Activated T-helper 1 cell treated with anti-CD3 and anti-CD28 coated beads, Interleukin-12 subunit alpha, Interleukin-12 subunit beta, Interleukin-2, Interleukin-4 antibody, amounts not matched to agents 30 ng/mL and 10 ng/mL and 1 ng/mL, durations not matched to agents 14 hours and 24 hours and 36 hours (primary cell): ENCODE results near the gene FGF7. TPM values are rescaled to one million over a fixed set of nuclear protein-coding genes. Genes with fewer than 3 reads are reported as not detected.

ENCODE experiments used
- DNase-seq: peaks from one replicate; pipeline ENCODE4 v3.0.0; 2021; ENCODE audit warnings: low spot score
- H3K27ac Mint-ChIP-seq: one replicate; pipeline ENCODE4 v1.8.0; 2021; ENCODE audit warnings: mild to moderate bottlenecking, mixed read lengths
- H3K27me3 Mint-ChIP-seq: one replicate; pipeline ENCODE4 v1.8.0; 2022; ENCODE audit warnings: mild to moderate bottlenecking, moderate library complexity, mixed read lengths; ENCODE audit not compliant: insufficient read depth
- H3K36me3 Mint-ChIP-seq: one replicate; pipeline ENCODE4 v1.8.0; 2021; ENCODE audit warnings: low read depth, mixed read lengths
- H3K4me1 Mint-ChIP-seq: one replicate; pipeline ENCODE4 v1.8.0; 2021; ENCODE audit warnings: low read depth, mixed read lengths
- H3K4me3 Mint-ChIP-seq: one replicate; pipeline ENCODE4 v1.8.0; 2021; ENCODE audit warnings: mild to moderate bottlenecking, moderate library complexity, mixed read lengths
- H3K9me3 Mint-ChIP-seq: one replicate; pipeline ENCODE4 v1.8.0; 2021; ENCODE audit warnings: mixed read lengths
- intact Hi-C: fragments of 100-400 bp; cut with micrococcal nuclease; formaldehyde crosslinking; loops from one replicate; pipeline ENCODE4 v1.15.1; 2024
- total RNA-seq: library from RNA; stranded (reverse); gene quantifications from 2 replicates; pipeline ENCODE4 v1.2.3, GENCODE V29; 2022

Gene FGF7
- total RNA-seq, 1 donor from 2014 or later, result not detected

DNA sequence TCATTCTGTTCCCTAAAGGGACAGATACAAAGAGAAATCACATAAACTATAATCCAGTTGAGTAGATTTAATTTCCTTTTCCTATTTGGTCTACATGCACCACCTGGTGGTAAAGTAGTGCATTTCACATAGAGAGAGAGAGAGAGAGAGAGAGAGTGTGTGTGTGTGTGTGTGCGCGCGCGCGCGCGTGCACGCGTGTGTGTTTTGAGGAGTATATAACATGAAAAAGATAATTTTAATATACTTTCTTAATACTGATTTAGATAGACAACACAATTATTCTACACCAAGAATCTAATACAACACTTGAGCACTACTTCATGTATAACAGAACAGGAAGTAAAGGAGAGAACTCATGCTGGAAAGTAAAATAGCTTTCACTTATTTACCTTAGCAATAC, 1.1 kb upstream of the FGF7 start:
- no peak for DNase-seq
- H3K36me3 Mint-ChIP-seq, result no peaks in the 10 kb centered on the region
- no peak overlapping the region for H3K4me3 Mint-ChIP-seq
- intact Hi-C loops, result loop anchor here (1.0 to 5.0 kb wide), 4 partner anchors 187 to 723 kb away; partner anchors contain the start of gene COPS2
- H3K27me3 Mint-ChIP-seq, result peaks cover 6% of the 10 kb centered on the region
- peak overlapping the region; percentile 57 for H3K27ac Mint-ChIP-seq
- H3K4me1 Mint-ChIP-seq, result peaks cover 4% of the 10 kb centered on the region
- H3K9me3 Mint-ChIP-seq, result no peaks in the 10 kb centered on the region

GRCh38 chr15:49423901-49424550, 984 bp downstream of the FGF7 start:
- no peak overlapping the region for H3K4me3 Mint-ChIP-seq

GRCh38 chr15:49424954-49425353, 1.9 kb downstream of the FGF7 start:
- peaks cover 11% of the 10 kb centered on the region for H3K27me3 Mint-ChIP-seq
- H3K4me1 Mint-ChIP-seq, result peaks cover 4% of the 10 kb centered on the region
- DNase-seq, result no peak
- H3K9me3 Mint-ChIP-seq, result no peaks in the 10 kb centered on the region
- no peak overlapping the region for H3K4me3 Mint-ChIP-seq
- H3K27ac Mint-ChIP-seq, result no peak overlapping the region
- no peaks in the 10 kb centered on the region for H3K36me3 Mint-ChIP-seq
- intact Hi-C loops, result loop anchor here (5.0 kb wide), 1 partner anchor 268 kb away; the partner anchor contains the start of gene COPS2

More at GRCh38 chr15:49423901-49424550, 984 bp downstream of the FGF7 start:
- no peak for DNase-seq
- Mint-ChIP-seq H3K36me3 (no peaks in the 10 kb centered on the region), H3K27ac (no peak overlapping the region), H3K9me3 (no peaks in the 10 kb centered on the region), H3K4me1 (peaks cover 4% of the 10 kb centered on the region), H3K27me3 (peaks cover 13% of the 10 kb centered on the region)
- intact Hi-C loops, result loop anchor here (2.0 to 5.0 kb wide), 2 partner anchors 267 to 563 kb away; partner anchors contain the start of gene COPS2

GRCh38 chr15:49427372-49427771, 4.3 kb downstream of the FGF7 start:
- no peak for DNase-seq
- intact Hi-C loops, result no loop called here
- Mint-ChIP-seq H3K36me3 (no peaks in the 10 kb centered on the region), H3K27ac (no peak overlapping the region), H3K9me3 (no peaks in the 10 kb centered on the region), H3K4me1 (no peaks in the 10 kb centered on the region), H3K4me3 (no peak overlapping the region), H3K27me3 (peaks cover 12% of the 10 kb centered on the region)

- no peaks in the 10 kb centered on the region for H3K9me3 Mint-ChIP-seq
- no peaks in the 10 kb centered on the region for H3K36me3 Mint-ChIP-seq
- H3K4me1 Mint-ChIP-seq, result no peaks in the 10 kb centered on the region
- DNase-seq, result no peak
- intact Hi-C loops, result no loop called here
- no peak overlapping the region for H3K4me3 Mint-ChIP-seq
- peaks cover 12% of the 10 kb centered on the region for H3K27me3 Mint-ChIP-seq
- no peak overlapping the region for H3K27ac Mint-ChIP-seq
Observed at GRCh38 chr15:49428409-49429095, 5.5 kb downstream of the FGF7 start.

- Mint-ChIP-seq H3K4me1 (no peaks in the 10 kb centered on the region), H3K9me3 (no peaks in the 10 kb centered on the region), H3K27ac (no peak overlapping the region), H3K4me3 (no peak overlapping the region), H3K36me3 (no peaks in the 10 kb centered on the region), H3K27me3 (peaks cover 17% of the 10 kb centered on the region)
- no peak for DNase-seq
- intact Hi-C loops, result no loop called here
Observed at GRCh38 chr15:49430046-49430445, 7.0 kb downstream of the FGF7 start.

DNA sequence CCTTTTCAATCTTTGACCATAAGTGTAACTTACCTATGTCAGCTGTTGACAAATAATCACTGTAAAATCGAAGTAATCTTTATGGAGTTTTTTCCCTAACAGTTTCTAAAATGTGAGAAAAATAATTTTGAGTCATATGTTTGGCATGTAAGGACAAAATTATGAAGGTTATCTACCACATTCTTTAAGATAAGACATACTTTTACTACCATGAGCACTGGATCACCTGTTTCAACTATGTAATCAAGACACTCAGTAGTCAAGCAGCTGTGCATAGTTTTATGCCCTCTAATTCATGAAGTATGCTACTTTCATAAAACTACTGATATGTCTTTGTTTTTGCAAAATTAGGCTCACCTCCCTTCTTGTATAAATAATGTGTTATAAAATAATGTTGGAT, 12.1 kb downstream of the FGF7 start:
- intact Hi-C loops, result no loop called here

DNA sequence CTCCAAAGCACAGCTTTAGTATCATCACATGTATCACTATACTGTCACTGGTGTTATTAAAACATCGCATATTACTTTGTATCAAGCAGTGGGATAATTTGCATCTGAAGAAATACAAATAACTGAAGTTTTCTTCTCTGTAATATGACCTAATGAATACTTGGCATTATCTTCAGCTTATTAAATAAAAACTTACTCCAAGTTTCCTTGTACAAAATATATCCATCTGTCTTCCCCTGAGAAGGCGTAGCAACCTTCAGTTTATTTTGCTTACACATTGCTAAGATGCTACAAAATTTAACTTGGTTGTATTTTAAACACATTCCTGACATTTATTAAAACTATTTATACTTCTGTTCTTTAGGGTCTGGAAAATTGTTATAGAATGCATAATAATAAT, 13.7 kb downstream of the FGF7 start:
- no peaks in the 10 kb centered on the region for H3K4me1 Mint-ChIP-seq
- no peaks in the 10 kb centered on the region for H3K9me3 Mint-ChIP-seq
- H3K4me3 Mint-ChIP-seq, result no peak overlapping the region
- intact Hi-C loops, result no loop called here
- no peak for DNase-seq
- no peaks in the 10 kb centered on the region for H3K36me3 Mint-ChIP-seq
- H3K27me3 Mint-ChIP-seq, result peaks cover 8% of the 10 kb centered on the region
- no peak overlapping the region for H3K27ac Mint-ChIP-seq

More for the DNA sequence above, 12.1 kb downstream of the FGF7 start:
- H3K4me1 Mint-ChIP-seq, result no peaks in the 10 kb centered on the region
- H3K27me3 Mint-ChIP-seq, result peaks cover 11% of the 10 kb centered on the region
- no peak overlapping the region for H3K4me3 Mint-ChIP-seq
- no peak for DNase-seq
- no peaks in the 10 kb centered on the region for H3K9me3 Mint-ChIP-seq
- H3K27ac Mint-ChIP-seq, result no peak overlapping the region
- H3K36me3 Mint-ChIP-seq, result no peaks in the 10 kb centered on the region

DNA sequence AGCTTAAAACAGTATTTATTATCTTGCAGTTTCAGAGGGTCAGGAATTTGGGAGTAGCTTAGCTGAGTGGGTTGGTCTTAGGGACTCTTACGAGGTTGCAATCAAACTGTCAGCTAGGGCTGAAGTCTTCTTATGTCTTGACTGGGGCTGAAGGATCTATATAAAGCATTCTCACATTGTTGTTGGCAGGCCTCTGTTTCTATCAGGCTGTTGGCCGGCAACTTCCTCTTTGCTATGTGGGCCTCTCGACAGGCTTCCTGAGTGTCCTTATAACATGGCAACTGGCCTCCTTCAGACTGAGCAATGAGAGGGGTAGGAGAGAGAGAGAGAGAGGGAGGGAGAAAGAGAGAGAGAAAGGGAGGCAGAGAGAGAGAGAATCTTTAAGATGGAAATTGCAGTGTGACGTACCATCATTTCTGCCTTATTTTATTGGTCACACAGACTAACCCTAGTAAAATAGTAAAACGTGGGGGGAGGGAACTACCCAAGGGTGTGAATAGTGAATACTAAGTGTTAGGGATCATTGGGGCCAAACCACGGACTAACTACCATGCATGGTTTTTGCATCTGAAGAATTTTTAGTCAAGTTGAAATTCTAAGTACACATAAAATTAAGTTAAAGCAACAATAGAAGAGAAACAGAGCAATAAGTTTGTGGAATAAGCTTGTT, 16.1 kb downstream of the FGF7 start:
- no peaks in the 10 kb centered on the region for H3K4me1 Mint-ChIP-seq
- intact Hi-C loops, result no loop called here

GRCh38 chr15:49439678-49440395, 16.8 kb downstream of the FGF7 start:
- Mint-ChIP-seq H3K4me1 (no peaks in the 10 kb centered on the region), H3K36me3 (no peaks in the 10 kb centered on the region), H3K9me3 (no peaks in the 10 kb centered on the region), H3K27ac (no peak overlapping the region), H3K27me3 (peaks cover 2% of the 10 kb centered on the region), H3K4me3 (no peak overlapping the region)
- DNase-seq, result no peak
- intact Hi-C loops, result no loop called here

More for the DNA sequence above, 16.1 kb downstream of the FGF7 start:
- peaks cover 4% of the 10 kb centered on the region for H3K27me3 Mint-ChIP-seq
- DNase-seq, result no peak
- H3K36me3 Mint-ChIP-seq, result no peaks in the 10 kb centered on the region
- no peaks in the 10 kb centered on the region for H3K9me3 Mint-ChIP-seq
- no peak overlapping the region for H3K4me3 Mint-ChIP-seq
- H3K27ac Mint-ChIP-seq, result no peak overlapping the region

DNA sequence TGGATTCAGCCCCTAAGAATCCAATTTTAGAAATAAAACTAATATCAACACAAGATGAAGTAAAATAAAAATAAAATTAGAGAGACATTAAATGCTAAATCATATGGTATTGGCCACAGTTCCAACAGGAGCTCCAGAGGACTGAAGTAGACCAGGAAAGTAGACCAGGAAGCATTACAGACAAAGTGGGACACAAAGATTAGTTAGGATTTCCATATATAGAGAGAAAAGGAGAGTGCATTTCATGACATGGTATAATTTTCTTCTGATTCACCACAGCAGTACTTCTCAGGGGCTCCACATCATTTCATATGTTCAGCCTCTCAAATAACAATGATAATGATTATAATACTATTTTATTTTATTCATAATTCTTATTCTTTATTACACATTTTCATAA, 18.3 kb downstream of the FGF7 start:
- no peak overlapping the region for H3K27ac Mint-ChIP-seq
- no peak overlapping the region for H3K4me3 Mint-ChIP-seq
- DNase-seq, result no peak
- intact Hi-C loops, result no loop called here
- H3K4me1 Mint-ChIP-seq, result no peaks in the 10 kb centered on the region
- no peaks in the 10 kb centered on the region for H3K36me3 Mint-ChIP-seq
- H3K9me3 Mint-ChIP-seq, result no peaks in the 10 kb centered on the region
- H3K27me3 Mint-ChIP-seq, result peaks cover 6% of the 10 kb centered on the region

GRCh38 chr15:49441816-49442215, 18.8 kb downstream of the FGF7 start:
- Mint-ChIP-seq H3K27me3 (peaks cover 6% of the 10 kb centered on the region), H3K4me3 (no peak overlapping the region), H3K27ac (no peak overlapping the region), H3K36me3 (no peaks in the 10 kb centered on the region), H3K9me3 (no peaks in the 10 kb centered on the region), H3K4me1 (no peaks in the 10 kb centered on the region)
- no peak for DNase-seq
- intact Hi-C loops, result no loop called here
